Fibroblast of peridontal ligament (primary cell): ENCODE data around the gene LRRIQ1.

Experiments used
- DNase-seq: peaks from one replicate; pipeline ENCODE4 v3.0.0-alpha.2; 2010; ENCODE audit errors: extremely low read depth

Gene LRRIQ1

GRCh38 chr12:85280165-85280983 lies 244.2 kb downstream of the LRRIQ1 start, which contains the start of gene ALX1:
Gene ALX1 (plus strand): TSS chr12:85280220. CDS start chr12:85280262, 42 bp downstream.
- DNase-seq, result peak; percentile 49

GRCh38 chr12:85280984-85281630 lies 245.0 kb downstream of the LRRIQ1 start:
- no peak for DNase-seq

GRCh38 chr12:85281636-85282312 lies 245.6 kb downstream of the LRRIQ1 start:
- DNase-seq, result no peak

- DNase-seq, result no peak
These were observed 247.4 kb downstream of the LRRIQ1 start for GRCh38 chr12:85283560-85283959.
